Raji (cell line): ENCODE measurements around the gene CDH23.

Experiments
- POLR2A ChIP-seq: IDR thresholded peaks from 2 replicates; pipeline ENCODE4 v1.6.1; 2011; ENCODE audit warnings: low read depth, low read length, control low read depth; ENCODE audit not compliant: insufficient read depth

Gene CDH23

GRCh38 chr10:71765906-71766716, 369.4 kb downstream of the CDH23 start:
- no peak for TF ChIP-seq POLR2A

- TF ChIP-seq POLR2A: no peak
Measured at GRCh38 chr10:71766717-71767419, 370.1 kb downstream of the CDH23 start.

- no peak for TF ChIP-seq POLR2A
Measured at GRCh38 chr10:71767420-71768035, 370.8 kb downstream of the CDH23 start.

GRCh38 chr10:71769279-71769823, 372.6 kb downstream of the CDH23 start:
- no peak for TF ChIP-seq POLR2A

GRCh38 chr10:71770255-71770654, 373.5 kb downstream of the CDH23 start:
- TF ChIP-seq POLR2A: no peak

GRCh38 chr10:71770789-71771188, 374.1 kb downstream of the CDH23 start:
- no peak for TF ChIP-seq POLR2A

GRCh38 chr10:71771204-71771603, 374.5 kb downstream of the CDH23 start:
- no peak for TF ChIP-seq POLR2A

- no peak for TF ChIP-seq POLR2A
Measured at GRCh38 chr10:71771821-71772617, 375.3 kb downstream of the CDH23 start.

- TF ChIP-seq POLR2A: no peak
Measured at GRCh38 chr10:71772832-71773220, 376.1 kb downstream of the CDH23 start.

- TF ChIP-seq POLR2A: no peak
Measured at GRCh38 chr10:71773221-71773971, 376.7 kb downstream of the CDH23 start, which contains the start of gene VSIR. TSS of gene VSIR (minus strand) at chr10:71773520. CDS start at chr10:71773439, 81 bp downstream.

- TF ChIP-seq POLR2A: no peak
Measured at GRCh38 chr10:71774916-71775702, 378.4 kb downstream of the CDH23 start.

- TF ChIP-seq POLR2A: no peak
Measured at GRCh38 chr10:71776481-71776925, 379.8 kb downstream of the CDH23 start.

- no peak for TF ChIP-seq POLR2A
Measured at GRCh38 chr10:71777213-71777985, 380.7 kb downstream of the CDH23 start.
